HS-27A (cell line): ENCODE data around the gene ARL4D.
"Not testable (repeated sequence)": the region's sequence is repeated elsewhere in the genome, so short reads cannot be mapped to it uniquely, and the experiment has no call there.

Experiments used
- DNase-seq: peaks from one replicate; pipeline ENCODE4 v3.0.0-alpha.2; 2012; ENCODE audit warnings: low read depth, missing footprints

The ARL4D gene

DNA sequence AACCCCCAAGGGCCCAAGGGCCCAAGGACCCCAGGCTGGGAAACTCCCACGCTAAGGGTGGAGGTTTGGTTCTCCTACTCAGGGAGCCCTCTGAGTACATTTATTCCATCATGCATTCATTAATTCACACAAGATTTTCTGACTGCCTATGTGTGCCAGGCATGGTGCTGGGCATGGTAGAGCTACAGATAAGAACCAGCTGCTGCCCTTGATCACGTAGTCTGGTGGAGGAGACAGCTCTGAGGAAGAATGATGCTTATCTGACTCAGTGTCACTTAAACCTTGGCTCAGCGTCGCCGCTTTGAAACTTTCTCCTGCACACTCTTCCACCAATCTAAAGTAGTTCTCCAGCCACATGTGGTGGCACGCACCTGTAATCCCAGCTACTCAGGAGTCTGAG is 3.6 kb upstream of the ARL4D start:
- DNase-seq: no peak

DNA sequence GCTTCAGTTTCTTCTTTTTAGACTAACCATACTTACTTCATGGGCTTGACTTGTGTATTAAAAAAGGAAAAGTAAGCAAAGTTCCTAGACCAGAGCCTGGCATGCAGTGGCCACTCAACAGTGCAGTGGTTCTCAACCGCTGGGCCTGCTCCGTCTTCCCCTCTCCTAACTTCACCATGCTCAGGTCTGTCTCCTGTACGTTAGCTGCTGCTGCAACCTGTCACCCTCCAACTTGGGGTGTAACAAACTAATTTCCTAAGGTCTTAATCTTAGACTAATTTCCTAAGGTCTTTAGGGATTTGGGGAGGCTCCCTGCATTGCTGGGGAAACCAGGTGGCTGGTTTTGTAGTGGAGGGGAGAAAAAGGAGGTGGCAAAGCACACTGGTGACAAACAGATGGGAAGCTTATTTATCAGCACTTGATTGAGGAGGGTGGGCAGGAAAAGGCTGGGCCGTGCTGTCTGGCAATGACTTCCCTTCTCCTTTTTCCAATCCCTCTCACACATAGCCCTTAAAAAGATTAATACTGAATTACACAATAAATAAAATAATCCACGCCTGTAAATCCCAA is 2.2 kb upstream of the ARL4D start:
- no peak for DNase-seq

DNA sequence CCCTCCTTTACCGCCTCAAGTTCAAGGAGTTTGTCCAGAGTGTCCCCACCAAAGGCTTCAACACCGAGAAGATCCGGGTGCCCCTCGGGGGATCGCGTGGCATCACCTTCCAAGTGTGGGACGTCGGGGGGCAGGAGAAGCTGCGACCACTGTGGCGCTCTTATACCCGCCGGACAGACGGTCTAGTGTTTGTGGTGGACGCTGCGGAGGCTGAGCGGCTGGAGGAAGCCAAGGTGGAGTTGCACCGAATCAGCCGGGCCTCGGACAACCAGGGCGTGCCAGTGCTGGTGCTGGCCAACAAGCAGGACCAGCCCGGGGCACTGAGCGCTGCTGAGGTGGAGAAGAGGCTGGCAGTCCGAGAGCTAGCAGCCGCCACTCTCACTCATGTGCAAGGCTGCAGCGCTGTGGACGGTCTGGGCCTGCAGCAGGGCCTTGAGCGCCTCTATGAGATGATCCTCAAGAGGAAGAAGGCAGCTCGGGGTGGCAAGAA is 1.1 kb downstream of the ARL4D start:
- no peak for DNase-seq

DNA sequence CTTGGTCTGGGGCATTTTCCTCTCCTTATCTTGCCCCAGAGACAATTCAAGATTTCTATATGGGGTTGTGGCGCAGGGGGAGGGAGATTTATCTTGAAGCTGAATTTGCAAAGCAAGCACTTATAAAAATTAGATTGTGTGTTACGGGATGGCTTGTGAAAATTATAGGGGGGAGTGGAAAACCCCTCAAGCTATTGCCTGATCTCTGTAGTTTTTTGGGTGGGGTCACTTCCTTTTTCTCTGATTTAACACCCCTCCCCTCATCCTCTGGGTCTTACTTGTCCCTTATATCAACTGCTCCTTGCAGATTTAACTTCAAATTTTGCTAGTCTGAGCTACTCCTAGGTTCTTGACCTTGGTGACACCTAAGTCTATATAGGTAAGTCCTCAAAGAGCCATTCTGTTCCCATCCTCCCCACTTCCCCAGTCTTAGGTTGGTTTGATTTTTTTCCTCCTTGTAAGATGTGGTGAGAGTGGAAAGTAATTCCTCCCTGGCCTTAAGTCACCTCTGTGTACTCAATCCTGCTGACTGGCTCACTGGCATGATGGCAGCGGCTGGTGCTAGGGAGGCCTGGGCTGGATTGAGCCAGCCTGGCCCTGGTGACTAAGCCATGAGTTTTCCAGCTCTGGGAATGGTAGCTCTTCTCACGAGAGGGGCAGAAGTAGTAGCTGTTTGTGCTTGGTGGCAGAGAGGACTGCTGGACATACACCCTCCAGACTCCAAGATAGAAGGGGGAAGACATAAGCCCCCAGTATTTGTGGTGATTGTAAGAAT is 2.3 kb downstream of the ARL4D start:
- DNase-seq: no peak

DNA sequence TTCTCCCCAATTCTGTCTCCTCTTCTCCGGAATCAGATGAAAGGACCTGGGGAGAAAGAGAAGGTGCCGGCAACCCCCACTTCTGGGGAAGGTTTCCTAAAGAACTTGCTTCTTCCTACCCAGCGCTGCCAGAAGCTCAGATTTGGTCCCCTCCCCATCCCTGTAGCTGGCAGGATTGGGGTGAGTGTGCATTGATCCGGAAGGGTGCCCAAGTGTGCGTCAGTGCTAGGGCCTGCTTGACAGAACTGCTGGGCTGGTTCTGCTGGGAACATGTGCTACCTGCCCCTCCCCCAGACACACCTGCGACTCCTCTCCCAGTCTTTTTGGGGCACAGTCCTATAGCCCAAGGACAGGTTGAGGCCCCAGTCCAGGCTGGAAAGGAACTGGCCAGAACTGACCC is 3.3 kb downstream of the ARL4D start:
- DNase-seq: no peak

DNA sequence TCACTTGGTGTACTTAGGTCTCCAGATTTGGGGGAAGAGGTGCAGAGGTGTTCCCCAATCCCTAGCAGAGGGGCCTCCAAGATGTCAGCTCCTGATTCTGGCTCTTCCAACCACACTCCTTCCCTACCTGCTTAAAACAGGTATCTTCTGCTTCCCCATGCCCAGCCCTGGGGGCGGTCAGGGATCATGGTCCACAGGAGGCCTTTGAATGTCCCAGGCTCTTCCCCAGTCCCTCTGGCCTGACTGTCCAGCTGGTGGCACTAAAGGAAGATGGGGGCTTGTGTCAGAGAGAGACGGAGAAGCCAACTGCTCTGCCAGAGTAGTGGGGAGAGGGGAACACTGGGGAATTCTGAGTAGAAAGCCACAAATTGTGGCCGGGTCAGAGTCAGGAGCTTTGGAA is 3.8 kb downstream of the ARL4D start:
- DNase-seq: no peak

DNA sequence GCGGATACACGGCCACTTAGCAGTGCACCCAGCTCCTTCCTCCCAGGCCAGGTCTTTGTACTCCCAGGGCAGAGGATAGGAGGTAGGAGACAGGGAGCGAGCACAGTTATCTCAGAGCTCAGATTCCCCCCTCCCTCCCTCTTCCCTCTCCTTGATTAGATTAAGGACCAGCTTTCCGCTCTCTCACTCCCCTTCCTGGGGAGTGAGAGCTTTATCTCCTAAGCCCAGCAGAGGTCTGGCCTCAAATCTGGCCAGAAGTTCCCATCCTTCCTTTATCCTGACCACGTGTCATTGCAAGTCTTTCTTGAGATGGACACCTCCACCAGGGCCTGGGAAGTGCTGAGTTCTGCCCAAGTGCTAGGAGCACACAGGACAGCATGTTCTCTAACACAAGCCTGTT is 5.1 kb downstream of the ARL4D start:
- no peak for DNase-seq

DNA sequence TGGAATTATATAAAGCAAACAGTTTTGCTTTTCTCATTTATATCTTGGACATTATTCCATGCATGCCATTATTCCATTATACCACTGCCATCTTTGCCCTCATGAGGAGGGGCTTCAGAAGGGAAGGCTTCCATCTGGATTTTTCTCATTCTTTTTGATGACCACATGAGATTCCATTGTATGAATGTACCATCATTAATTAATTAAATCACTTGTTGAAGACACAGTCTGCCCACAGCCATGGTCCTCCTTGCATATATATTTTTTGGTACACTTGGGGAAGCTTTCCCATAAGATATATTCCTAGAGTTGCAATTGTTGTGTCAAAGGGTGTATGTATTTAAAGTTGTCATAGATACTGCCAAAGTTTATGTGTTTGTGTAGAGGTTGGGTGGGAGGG is 7.1 kb downstream of the ARL4D start:
- DNase-seq: no peak

DNA sequence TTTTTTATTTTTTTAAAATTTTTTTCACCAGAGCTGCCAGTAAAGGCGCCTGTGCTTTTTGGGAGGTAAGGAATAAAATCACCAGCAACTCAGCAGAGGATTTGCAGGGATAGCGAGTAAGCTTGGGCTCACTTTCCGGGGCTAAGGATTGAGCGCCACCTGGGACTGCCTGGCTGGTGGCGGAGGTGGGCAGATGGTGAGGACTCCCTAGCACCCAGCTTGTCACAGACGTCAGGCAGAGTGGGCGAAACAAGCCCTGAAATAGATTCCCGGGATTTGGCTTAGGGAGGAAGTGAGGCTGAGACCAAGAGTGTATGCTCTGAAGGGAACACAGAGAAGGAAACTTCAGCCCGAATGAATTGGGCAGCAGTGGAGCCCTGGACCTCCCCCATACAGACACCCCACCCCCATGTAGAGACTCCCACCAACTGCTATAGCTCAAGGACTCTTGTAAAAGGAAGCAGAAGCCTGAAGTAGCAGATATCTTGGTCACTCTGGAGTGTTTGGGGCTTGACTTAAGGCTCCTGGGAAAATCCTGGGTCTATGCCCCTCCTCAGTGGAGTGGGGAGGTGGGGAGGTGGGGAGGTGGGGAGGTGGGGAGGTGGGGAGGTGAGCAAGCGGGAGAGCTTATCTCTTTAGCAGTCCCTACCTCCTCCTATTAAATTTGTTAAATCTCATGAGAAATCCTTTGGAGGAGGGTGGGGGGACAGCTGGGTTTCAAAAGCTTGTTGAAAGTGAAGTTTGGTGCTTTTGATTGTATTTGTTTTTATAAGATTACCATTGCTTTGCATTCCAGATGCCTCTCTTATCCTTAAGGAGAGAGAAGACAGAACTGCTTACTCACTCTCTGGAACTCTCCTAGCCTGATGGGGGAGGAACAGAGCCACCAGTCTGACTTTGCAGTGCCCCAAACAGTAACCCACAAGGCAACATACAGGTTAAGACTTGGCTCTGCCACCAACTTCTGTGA is 8.2 kb downstream of the ARL4D start:
- no peak for DNase-seq

DNA sequence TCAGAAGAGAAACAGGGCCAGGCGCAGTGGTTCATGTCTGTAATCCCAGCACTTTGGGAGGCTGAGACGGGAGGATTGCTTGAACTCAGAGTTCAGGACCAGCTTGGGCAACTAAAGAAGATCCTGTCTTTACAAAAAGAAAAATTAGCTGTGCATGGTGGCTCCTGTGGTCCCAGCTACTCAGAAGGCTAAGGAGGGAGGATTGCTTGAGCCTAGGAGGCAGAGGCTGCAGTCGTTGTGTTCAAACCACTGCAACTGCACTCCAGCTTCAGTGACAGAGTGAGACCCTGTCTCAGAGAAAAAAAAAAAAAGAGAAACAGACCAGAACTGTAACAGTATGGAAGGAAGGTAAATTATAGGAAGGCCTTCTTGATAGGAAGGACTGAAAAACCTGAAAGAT is 10.3 kb downstream of the ARL4D start:
- DNase-seq: no peak

DNA sequence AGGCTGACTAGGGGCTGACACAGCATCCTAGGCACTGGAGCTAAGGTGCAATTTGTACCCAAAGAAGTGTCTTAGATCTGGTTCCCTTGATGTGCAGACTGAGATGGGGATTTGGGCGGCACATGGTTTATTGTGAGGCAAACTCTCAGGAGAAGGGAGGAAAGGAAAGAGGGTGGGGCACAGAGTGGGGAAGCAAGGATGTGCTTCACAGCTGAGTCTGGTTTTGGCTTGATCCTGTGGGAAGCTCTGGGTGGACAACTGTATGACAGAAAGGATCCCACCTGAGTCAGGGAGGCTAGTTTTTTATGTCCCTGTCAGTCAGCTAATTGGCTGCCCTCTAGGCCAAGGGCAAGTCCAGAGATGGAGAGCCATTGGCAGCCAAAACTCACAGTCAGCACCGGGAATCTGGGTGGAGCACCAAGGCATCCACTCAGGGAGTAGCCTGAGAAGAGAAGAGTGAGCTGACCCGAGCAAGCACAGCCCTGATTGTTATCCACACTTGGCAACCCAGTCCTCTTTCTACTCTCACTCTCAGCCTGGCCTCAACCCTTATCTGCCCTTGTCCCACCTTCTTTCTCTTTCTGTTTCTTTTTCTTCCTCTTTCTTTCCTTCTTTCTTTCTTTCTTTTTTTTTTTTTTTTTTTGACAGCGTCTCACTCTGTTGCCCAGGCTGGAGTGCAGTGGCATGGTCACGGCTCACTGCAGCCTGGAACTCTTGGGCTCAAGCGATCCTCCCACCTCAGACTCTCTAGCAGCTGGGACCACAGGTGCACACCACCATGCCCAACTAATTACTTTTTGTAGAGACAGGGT is 12.0 kb downstream of the ARL4D start:
- DNase-seq: no peak

DNA sequence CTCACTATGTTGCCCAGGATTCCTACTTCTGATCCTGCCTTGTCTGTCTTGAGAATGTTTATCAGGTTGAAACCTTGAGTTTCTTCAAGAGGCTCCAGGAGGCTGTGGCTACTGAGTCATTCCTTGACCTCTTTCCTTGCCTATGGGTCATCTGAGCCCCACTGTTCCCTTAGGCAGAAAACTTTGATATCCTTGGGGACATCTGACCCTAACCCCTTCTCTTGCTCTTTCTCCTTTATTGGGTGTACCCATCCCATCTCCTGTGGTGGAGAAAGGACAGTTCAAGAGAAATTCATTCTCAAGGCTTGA is 12.5 kb downstream of the ARL4D start:
- DNase-seq: no peak

DNA sequence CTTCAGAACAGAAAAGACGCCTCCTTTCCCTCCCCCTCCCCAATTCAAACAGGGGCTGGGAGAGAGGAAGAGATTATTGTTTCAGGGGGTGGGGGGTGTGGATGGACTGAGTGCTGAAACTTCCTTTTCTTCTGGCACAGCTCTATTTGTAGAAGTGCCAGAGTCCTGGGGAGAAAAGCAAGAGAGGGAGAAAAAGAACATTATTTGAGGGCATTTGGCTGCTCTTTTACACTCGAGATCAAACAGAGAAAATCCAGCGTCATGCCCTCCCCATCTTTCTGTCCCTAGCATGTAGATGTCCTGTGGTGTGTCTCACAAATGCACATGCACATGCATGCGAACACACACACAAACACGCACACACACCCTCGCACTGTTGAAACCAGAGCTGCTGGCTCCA is 13.0 kb downstream of the ARL4D start:
- DNase-seq: no peak

DNA sequence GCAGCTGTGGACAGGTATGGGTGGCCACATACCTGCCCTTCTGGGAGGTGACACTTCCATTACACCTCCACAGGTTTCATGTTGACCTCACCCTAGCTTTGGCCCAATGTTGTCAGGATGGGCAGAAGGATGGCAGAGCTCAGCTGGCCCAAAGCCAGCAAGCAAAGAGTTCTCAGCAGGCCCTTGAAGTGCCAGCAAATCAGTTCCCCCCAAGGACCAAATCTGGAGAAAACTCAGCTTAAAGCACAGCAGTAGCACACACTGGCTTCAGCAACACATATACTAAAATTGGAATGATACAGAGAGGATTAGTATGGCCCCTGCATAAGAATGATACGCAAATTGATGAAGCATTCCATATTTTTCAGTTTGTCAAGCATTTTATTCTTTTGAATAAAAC is 13.4 kb downstream of the ARL4D start:
- DNase-seq: no peak

DNA sequence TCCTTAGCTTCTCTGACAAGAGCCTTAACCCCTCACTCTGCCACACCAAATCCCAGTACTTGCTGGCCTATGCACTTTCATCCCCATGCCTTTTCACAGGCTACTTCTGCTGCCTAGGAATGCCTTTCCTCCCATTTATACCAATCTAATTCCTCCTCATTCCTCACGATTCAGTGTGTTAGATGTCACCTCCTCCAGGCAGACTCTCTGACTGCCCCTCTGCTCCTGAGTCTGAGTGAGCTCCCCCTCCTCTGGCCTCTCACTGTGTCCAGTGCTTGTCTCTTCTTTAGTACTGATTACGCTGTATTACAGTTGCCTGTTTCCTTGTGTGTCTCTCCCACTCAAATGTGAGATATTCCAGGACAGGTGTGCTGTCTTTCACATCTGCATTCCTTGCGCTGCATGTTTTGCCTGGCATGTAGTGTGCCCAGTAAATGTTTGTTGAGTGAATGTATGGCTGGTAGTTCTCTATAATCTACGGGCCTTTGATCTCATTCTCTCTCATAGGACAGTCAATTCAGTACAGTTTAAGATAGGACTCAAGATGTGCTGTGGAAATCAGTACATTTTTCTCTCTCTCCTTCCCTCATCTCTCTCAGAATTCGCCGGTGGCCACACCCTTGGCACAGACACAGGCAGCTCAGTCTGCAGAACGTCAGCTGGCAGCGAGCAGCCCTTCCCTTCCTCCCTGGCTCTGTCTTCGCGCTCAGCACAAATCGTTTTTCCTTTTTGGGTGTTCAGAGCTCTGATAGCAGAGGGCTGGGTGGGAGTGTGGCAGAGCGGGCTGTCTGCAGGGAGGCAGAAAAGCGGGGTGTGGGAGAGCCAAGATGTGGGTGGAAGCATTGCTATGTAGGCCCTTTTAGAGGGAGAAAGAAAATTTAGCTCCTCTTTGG is 18.5 kb downstream of the ARL4D start:
- DNase-seq: no peak

DNA sequence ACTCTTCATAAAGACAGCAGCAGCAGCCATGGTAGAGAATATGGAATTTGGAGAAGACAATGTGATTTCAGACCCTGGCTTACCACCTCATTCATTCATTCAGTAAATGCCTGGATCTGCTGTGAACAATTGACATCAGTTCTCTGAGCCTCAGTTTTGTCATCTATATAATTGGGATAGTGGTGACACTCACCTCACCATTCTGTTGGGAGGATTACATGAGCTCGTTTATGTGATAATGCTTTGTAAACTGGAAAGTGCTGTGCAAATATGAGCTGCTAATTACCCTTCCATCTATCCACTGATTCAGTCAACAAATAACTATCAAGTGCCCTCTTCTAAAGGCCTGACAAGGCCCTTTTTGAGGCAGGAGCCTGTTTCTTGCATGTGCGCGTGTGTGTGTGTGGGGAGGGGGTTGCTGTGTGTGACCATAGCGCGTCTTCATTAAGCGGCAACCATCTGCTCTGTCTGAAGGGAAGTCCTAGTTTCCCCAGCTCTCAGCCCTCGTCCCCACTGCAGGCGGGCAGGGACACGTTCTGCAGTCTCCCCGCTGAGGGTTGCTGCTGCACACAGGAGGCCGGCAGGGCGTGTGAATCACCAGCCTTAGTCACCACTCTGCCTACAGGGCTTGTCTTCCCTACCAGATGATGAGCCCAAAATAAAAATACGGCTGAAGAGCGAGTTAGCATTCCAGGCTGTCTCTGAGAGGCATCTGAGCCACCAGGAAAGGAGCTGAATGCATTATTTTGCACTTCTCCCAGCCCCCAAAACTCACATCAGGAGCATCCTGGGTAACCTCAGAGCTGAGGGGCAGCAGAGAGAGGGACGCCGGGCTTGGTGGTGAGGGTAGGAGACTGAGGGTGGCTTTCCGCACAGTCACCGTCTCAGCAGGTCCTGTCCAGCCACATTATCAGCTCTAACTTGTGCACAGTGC is 19.9 kb downstream of the ARL4D start:
- no peak for DNase-seq

DNA sequence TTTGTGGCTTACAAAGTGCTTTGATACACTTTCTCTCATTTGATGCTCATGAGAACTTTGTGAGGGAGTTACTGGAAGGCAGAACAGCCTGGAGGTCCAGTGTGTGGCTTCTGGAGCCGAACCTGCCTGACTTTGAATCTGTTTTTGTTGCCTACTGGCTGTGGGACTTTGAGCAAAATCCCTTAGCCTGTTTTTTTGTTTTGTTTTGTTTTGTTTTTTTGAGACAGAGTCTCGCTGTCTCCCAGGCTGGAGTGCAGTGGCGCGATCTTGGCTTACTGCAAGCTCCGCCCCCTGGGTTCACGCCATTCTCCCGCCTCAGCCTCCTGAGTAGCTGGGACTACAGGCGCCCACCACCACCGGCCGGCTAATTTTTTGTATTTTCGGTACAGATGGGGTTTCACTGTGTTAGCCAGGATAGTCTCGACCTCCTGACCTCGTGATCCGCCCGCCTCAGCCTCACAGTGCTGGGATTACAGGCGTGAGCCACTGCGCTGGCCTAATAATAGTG is 20.6 kb downstream of the ARL4D start:
- not testable (repeated sequence) for DNase-seq

DNA sequence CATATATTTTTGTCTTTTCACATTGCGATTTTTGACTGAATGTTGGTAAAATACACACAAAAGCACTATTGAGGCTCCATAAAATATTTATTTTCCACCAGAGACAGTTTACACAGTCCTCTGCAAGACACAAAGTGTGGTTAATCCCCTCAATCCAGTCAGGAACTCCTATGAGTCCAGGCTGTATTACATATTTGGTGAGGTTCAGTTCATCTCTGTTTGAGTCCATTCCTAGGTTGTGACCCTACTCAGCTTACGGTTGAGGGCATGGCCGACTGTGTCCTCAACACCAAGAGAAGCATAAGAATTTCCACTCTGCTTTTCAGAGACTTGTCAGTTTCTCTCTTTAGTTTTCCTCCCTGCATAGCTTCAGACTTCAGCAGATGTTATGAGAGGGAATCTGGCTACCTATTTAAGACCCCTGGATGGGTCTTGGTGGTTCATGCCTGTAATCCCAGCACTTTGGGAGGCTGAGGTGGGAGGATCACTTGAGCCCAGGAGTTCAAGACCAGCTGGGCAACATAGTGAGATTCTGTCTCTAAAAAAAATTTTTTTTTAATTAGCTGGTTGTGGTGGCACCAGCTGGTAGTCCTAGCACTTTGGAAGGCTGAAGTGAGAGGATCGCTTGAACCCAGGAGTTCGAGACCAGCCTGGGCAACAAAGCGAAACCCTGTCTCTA is 25.1 kb downstream of the ARL4D start:
- no peak for DNase-seq
